GM19438 (cell line): ENCODE results near the gene C17orf75.

Experiments
- ATAC-seq: cut with Tn5 transposase; IDR thresholded peaks from one replicate; pipeline ENCODE4 v1.9.1; 2021; ENCODE audit warnings: low read depth; ENCODE audit not compliant: unreplicated experiment

C17orf75 gene

DNA sequence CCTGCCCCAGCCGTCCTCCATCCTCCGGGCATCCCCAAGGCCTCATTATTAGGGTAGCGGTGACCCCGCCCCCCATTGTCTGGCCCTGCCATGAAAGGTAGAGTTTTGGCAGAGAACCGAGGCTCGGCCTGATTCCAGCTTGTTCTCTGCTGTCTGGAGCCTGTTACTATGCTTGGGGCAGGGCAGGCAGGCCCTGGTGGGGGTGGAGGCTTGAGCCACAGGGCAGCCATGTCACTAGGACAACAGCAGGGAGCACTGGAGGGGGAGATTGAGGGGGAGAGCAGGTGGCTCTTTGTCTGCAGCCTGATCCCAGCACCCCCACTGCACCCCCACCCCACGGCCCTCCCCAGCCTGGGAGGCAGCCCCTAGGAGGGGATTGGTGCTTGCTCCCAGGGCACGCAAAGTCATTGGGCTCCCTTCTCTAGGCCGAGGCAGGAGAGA lies 60.9 kb downstream of the C17orf75 start:
- no peak for ATAC-seq

DNA sequence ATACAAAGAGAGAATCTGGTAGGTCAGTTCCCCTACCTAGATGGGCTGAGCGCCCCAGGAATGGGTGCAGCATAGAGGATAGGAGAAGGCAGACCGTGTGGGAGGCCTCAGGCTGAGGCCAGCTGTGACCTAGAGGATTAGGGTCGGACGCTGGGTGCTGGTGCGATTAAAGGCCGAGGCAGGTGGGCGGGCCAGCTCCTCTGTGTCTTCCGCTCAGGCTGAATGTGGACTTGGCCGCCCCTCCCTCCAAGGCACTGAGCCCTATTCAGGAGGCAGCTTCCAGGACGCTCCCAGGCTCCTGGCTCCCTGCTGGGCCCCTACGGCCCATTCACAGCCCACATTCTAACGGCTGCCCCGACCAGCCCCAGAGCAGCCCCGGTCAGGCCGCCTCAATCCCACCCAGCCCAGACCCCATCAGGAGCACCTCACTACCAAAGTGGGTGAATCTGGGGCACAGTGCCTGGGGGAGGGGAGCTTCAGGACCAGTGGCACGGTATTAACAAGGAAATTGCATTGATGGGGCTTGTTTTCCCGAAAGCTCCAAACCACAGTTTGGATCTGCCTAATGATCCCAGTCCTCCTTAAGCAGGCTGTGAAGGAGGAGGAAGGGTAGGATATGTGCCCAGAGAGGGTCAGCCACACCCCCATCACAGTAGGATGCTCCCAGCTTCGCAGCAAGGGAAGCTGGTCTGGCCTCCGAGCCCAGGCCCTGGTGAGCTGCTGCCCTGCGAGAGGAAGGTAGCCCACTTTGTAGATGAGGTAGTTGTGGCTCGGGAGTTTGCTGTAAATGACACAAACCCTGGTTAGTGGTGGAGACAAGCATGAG lies 61.9 kb downstream of the C17orf75 start:
- no peak for ATAC-seq

DNA sequence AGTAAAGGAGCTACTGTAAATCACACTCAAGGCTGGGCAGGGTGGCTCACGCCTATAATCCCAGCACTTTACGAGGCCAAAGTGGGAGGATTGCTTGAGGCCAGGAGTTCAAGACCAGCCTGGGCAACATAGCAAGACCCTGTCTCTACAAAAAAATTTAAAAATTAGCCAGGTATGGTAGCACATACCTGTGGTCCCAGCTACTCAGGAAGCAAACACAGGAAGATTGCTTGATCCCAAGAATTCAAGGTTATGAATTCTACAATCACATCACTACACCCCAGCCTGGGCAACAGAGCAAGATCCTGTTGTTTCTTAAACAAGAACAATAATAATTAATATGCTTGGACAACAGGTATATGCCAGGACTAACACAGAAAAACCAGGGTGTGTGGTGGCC lies 63.2 kb downstream of the C17orf75 start:
- ATAC-seq = no peak
